Vagina (tissue), 2 donors: ENCODE results near the gene EPHB1.

Experiments
- CTCF ChIP-seq, 3 experiments: fragments of 450-650 bp in 2 of 3; fragments of 200-600 bp in 1 of 3; sonication (generic) in 1 of 3; IDR thresholded peaks; one replicate each; pipeline ENCODE4 v1.5.1; 2017 to 2019; ENCODE audit warnings: antibody characterized with exemption in 3 of 3, mild to moderate bottlenecking in 2 of 3, moderate library complexity in 2 of 3
- POLR2A ChIP-seq, 2 donors: fragments of 450-650 bp; IDR thresholded peaks; one replicate each; pipeline ENCODE4 v1.6.1; 2017; ENCODE audit warnings: antibody characterized with exemption in 2 of 2, mild to moderate bottlenecking in 2 of 2, moderate library complexity in 2 of 2
- POLR2AphosphoS5 ChIP-seq, 2 donors: sonication (generic); formaldehyde crosslinking; IDR thresholded peaks; one replicate each; pipeline ENCODE4 v1.9.0; 2017; ENCODE audit warnings: antibody characterized with exemption in 2 of 2, mild to moderate bottlenecking in 2 of 2, low read depth in 1 of 2; ENCODE audit not compliant: insufficient read depth in 1 of 2

GRCh38 chr3:134852893-134853351, 57.9 kb downstream of the EPHB1 start:
- TF ChIP-seq CTCF (IDR thresholded peaks at IDR 0.05) = no peak
- no peak for TF ChIP-seq POLR2A (IDR thresholded peaks at IDR 0.05)
- no peak for TF ChIP-seq POLR2AphosphoS5 (IDR thresholded peaks at IDR 0.05; ENCODE audit: insufficient read depth in 1 of 2, low read depth in 1 of 2)
